ENCODE data around the gene SPEG.
A peak's percentile ranks its signal among the peaks of the same experiment; 100 is the strongest.
"Not testable (repeated sequence)": the region's sequence is repeated elsewhere in the genome, so short reads cannot be mapped to it uniquely, and the experiment has no call there.

Gene SPEG

DNA sequence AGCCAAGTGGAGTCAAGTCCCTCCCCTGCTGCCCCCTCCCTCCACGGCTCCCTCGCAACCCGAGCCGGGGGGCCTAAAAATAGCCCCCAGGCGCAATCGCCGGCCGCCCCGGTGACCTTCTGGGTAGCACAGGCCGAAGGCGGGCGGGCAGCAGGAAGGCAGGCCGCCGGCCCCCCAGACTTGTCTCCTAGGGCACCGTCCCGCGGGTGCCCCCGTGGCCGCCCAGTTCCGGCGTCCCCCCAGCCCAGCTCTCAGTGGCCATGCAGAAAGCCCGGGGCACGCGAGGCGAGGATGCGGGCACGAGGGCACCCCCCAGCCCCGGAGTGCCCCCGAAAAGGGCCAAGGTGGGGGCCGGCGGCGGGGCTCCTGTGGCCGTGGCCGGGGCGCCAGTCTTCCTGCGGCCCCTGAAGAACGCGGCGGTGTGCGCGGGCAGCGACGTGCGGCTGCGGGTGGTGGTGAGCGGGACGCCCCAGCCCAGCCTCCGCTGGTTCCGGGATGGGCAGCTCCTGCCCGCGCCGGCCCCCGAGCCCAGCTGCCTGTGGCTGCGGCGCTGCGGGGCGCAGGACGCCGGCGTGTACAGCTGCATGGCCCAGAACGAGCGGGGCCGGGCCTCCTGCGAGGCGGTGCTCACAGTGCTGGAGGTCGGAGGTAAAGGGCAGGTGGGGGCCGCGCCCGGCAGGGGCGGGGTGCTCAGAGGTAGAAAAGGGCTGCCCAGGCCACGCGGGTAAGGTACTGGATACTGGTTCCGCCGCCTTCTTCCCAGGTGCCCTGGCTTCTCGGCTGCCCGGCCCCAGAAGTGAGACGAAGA lies at the start of gene SPEG:
Gene SPEG, plus strand, starts transcription at position 126 of the 808 bp plus-strand sequence. Its CDS starts 135 bp downstream, at position 261.
- DNase-seq (ENCODE audit: low read depth) = no peak

DNA sequence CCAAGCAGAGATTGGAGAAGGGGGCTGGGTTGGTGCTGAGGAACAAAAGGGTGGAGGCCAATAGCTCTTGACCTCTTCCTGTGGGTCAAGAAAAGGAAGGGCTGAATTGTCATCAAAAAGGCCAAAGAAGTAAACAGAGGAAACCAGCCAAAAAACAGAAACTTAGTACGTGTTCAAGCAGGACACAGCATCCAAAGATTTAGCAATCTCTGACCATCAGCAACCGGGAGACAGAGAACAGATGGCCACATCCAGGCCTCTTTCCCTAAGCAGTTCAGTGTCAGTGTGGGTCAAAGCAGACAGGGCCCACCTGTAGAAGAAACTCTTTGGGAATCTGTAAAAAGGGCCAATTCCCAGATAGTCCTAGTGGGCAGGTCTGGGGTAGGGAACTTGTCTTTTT lies 49.8 kb upstream of the SPEG start:
- DNase-seq (ENCODE audit: low read depth) = no peak

DNA sequence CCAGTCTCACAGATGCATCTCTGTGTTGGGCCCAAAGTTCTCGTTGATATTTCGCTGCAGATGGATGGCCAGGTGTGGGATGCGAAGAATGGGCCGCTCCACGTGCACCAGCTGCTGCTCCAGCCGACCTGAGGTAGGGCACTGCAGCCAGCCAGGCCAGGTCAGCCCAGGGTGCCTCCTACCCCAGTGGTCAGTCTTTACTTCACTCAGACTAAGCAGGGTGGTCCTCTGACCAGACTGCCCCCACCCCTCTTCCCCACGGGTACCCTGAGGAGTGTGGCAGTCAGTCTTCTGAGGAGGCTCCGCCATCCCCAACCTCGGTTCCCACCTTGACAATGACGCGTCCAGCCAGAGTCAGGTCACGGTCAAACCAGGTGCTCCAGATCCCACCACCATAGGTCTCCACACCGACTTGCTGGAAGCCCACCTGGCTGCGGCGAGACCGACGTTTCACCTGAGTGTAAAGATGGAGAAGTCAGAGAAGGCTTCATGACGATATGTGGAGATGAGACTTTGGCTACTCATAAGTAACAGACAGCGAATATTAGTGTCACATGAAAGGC lies 48.6 kb upstream of the SPEG start:
- DNase-seq (ENCODE audit: low read depth) = no peak

DNA sequence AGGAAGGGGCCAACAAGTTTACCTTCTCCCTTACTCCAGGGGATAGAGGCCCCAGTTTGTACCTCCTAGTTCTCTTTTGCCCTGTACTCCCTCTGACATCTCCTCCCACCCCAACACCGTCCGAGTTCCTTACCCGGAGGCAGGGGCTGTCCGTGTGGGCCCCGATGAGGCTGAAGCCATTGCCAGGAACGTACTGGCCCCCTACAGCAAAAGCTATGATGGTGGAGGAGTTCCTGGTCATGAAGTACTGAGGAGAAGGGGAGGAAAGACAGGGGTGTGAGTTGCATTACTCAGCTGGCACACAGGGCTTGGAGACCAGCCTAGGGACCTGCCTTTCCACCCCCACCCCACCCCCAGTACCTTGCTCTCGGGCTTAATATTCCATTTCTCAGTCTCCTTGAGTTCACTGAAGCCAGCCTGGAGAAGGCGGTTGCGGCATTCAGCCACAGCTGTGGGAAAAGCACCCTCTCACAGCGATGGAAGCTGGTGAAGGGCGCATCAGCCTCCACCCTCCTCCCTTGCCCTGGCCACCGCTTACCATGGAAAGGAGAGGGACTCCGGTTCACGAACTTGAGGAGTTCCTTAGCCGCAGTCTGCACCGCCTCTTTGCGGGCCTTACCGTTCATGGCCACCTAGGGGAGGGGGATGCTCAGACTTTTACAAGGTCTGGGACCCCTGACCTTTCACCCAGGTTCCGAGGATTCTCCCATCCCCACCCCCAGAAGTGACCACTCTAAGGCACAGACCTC lies 47.9 kb upstream of the SPEG start:
- no peak for DNase-seq (ENCODE audit: low read depth)

DNA sequence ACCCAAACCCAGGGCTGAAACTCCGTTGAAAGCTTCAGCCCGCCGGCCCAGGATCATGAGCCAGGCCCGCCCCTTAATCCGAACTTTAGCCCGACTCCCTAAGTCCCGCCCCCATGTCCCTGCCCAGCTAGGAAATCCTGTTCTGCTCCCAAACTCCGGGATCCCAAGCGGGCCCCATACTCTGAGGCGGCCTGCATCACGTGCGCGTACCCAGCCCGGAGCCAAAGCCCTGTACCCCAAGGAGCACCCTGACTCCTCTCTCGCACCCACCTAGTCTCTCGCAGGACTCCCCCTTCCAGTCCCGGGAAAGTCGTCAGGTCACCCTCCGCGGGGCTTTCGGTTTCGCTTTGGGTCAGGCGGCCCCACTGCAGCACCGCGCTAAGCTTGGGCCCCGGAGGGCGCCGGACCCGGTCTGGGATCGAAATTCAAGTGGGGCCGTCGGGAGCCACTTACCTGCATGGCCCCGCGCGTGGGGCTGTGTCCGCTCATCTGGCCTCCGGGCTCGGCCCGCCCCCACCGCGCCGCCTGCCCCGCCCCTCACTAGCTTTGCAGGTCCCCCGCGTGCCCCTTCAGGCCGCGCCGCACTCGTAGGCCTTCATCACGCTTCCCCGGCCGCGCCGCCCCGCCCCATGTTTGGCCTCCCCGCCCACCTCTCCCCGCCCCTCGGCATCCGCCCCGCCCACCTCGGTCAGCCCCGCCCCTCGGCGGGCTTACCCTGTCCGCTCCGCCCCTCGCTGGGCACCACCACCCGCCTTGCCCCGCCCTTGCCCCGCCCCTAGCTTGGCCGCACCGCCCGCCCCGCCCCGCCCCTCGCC lies 47.1 kb upstream of the SPEG start, which contains the start of gene DNPEP:
Gene DNPEP, minus strand, starts transcription at position 607 of the 815 bp plus-strand sequence. Its CDS starts 118 bp downstream, at position 489.
- DNase-seq (ENCODE audit: low read depth) = peak; percentile 96

DNA sequence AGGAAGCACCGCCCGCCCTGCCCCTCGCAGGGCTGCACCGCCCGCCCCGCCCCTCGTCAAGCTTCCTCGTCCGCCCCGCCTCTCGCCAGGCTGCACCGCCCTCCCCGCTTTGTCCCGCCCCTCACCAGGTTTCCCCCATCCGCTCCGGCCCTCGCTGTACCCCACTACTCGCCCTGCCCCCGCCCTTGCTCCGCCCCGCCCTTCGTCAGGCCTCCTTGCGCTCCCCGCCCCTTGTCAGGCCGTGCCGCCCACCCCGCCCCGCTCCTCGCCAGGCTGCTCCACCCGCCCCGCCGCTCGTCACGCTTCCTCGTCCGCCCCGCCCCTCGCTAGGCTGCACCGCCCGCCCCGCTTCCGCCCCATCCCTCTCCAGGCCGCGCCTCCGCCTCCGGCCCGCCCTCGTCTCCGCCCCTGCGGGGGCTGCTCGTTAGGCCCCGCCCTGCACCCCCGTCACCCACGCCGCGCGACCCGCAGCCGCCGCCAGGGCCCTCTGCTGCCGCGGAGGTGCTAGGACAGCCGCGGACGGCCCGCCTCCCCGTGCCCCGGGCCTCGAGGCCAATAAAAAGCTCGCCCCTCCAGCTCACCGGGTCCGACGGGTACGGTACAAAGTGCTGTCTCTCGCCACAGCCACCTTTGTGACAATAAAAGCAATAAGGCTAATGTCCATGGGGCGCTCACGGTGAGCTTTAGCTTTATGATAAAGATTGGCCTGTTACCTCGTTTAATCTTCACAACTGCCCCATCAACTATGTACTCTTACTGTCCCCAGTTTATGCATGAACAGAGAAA lies 46.3 kb upstream of the SPEG start:
- peak; percentile 99 for DNase-seq (ENCODE audit: low read depth)

DNA sequence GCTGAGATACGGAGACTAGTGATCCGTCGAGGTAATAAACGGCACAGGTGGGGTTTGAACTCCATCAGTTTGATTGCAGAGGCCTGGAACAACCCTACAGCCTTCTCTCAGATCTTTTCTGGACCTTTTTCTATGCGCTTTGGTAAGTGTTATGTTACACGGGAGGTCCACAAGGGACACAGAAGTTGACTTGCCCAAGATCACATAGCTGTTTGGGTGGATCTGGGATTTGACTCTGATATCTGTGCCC lies 45.8 kb upstream of the SPEG start:
- no peak for DNase-seq (ENCODE audit: low read depth)

DNA sequence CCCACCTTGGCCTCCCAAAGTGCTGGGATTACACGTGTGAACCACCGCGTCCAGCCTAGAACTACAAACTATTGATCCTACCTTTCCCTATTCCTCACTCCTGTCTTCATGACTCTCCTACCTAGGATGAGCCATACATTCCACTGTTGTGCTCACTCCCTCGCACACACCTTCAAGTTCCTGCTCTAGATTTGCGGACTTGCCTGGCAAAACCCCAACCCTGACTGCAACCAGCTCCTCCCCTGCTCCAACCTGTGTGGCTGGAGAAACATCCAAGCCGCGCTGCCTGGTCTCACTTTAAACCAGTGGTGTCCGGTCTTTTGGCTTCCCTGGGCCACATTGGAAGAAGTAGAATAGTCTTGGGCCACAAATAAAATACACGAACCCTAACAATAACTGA lies 41.9 kb upstream of the SPEG start:
- no peak for DNase-seq (ENCODE audit: low read depth)

DNA sequence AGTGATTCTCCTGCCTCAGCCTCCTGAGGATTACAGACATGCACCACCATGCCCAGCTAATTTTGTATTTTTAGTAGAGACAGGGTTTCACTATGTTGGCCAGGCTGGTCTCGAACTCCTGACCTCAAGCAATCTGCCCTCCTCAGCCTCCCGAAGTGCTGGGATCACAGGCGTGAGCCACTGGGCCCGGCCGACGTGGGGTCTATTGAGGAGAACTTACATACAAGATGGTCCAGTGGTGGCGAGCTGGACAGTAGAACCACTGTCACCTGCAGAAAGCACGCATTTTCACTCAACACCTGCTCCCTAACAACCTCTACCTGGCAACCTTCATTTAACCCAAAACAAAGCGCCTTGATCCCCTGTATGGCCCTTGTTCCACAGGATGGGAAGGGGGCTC lies 39.6 kb upstream of the SPEG start:
- not testable (repeated sequence) for DNase-seq (ENCODE audit: low read depth)

DNA sequence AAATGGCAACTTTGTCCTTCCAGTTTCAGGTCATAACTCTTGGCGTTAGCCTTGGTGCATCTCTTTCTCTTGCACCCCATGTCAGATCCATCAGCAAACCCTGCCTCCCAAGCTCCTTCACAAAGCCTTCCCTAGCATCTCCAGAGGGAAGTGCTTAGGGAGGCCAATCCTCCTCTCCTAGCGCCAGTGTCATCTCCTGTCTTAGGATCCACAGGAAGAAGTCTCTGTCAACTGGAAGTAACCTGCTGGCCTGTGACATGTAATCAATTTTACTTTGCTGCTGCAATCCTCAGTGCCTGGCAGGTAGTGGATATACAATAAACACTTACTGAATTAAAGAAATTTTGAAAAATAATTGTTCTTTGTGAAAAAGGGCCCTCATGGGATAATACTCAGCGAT lies 39.0 kb upstream of the SPEG start:
- DNase-seq (ENCODE audit: low read depth) = no peak

DNA sequence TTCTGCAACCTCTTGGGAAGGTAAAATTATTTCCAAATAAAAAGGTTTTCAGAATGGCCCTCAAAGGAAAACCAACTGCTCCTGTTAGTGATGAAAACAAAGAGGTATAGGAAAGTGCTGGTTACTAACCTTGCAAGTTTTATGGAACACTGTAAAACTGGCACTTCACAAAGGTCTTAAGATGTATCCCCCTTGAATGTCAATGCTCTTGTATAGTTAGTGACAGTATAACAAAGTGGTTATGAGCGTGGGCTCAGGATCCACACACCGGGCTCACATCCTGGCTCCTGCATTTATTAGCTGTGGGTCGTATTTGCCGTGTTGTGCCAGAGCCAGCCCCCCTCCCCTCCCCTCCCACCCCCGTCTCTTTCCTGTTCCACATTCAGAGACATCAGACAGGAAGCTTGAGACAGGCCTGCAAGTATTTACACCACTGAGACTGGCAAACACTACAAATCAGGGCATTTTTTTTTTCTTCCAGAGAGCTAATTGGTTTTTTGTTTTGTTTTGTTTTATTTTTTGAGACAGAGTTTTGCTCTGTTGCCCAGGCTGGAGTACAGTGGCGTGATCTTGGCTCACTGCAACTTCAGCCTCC lies 37.7 kb upstream of the SPEG start:
- no peak for DNase-seq (ENCODE audit: low read depth)

DNA sequence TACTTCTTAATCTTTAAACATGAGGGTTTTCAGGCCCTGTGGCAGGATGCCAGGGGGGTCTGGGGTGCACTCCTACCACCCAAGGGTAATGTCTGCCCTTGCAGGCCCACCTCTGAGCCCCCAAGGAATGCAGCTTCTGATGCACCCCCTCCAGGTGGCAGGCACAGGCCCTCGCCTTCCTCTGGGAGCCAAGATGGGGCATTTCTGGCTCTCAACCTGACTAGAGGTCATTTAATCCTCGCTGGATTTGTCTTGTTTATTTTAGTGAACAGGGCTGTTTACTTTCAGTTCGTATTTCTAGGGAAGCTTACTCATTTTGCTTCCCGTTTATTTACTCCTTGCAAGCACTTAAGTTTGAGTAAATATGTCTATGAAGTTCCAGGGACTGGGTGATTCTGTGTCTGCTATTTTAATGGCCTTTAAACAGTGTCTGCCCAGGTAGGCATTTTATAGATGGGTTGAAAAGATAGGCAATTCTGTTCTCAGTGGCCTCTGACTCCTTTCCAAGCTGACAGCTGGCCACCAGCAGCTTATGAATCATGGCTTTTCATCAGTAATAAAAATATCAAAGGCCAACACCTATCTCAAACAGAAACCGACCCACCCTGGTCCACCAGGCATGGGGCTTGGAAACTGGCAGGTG lies 35.8 kb upstream of the SPEG start:
- DNase-seq (ENCODE audit: low read depth) = no peak

DNA sequence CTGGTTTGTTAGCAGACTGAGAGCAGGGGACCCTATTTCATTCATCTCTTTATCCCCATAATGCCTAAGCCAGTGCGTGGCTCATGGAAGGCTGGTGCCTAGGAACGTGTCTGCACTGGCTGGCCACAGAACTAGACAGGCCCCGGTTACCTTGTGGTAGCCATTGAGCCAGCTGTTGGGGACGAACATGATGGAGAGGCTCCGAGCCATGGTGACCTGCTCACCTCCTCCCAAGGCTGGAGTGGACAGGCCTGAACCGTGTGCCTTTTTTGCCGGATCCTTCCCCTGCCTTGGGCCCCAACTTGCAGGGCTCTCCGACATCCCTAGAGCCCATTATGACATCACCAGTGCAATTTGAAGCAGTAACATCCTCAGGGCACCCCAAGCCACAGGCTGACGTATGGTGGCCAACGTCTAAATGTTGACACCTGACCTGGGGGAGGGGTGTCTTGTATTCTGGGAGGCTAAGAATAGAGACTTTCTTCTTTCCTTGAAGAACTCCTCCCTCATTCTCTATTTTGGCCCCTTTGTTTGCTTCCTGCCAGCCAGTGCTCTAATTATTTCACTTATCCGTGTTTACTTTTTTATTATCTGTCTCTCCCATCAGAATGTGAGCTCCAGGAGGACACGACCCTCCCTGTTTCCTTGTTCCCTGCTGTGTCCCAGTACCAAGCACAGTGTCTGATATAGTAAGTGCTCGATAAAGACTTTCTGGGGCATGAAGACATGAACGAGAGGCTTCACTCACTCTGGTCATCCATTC lies 34.7 kb upstream of the SPEG start:
- DNase-seq (ENCODE audit: low read depth) = no peak

DNA sequence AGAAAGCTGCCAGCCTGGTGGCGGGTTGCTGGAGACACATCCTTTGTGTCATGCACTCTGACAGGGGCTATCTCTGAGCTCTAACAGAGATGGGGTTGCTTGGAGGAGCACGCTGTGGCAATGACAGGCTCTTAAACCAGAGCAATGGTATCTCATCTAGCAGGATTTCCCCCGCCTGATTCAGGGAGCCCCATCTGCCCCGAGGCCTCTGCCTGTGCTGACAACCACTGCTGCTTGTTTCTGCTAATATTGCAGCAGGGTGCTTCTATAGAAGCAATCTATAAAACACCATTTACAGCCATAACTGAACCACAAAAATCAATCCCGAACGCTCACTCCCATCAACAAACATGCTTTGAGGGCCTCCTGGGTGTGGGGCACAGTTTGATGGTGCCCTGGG lies 34.1 kb upstream of the SPEG start:
- no peak for DNase-seq (ENCODE audit: low read depth)

DNA sequence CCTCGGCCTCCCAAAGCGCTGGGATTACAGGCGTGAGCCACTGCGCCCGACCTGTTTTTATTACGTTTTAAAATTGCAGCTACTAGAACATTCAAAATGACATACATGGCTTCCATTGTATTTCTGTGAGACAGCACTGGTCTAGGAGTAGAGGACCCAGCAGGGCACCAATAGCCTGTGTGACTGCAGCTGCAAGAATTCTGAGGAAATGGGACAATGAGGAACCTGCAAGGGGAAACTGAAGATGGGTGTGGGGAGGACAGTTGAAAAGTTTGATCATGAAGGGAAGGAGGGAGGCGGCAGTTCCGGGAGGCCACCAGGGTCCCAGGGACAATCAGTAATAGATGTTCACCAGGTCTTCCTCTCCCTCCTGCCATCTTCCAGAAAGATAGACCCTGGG lies 33.0 kb upstream of the SPEG start:
- no peak for DNase-seq (ENCODE audit: low read depth)

DNA sequence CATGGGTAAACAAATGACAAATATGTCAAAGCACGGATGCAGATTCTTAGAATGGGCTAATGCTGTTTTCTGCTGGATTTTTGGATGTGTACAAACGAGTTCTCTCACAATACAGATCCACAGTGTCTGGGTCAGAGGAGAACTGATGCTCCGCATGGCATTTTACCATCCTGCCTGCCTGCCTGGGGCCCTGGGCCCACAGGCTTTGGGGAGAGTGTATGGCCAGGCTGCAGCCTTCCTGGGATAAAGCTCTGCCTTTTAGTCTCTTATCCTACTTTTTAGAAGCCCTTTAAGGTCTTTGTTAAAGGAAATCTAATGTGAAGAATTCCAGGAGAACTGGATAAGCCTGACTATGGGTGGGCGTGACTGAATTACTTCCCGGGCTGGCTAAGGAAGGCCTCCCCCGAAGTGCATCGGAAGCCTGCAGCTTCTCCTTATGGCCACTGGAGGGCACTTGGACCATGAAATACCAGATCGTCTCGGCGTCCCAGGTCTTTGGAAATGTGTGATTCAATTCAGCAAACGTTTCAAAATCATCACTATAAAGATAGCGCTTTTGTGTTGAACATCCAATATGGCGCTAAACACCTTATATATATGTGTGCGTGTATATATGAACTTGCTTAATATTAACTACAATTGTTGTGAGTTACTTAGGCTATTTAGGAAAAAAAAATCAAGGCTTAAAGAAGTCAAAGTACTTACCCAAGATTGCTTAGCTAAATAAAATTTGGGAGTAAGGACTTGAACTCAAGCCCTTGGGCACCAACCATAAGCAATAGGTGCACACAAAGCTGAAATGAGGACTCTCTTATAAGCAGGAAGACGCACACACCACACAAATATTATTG lies 31.8 kb upstream of the SPEG start:
- DNase-seq (ENCODE audit: low read depth) = peak; percentile 20

DNA sequence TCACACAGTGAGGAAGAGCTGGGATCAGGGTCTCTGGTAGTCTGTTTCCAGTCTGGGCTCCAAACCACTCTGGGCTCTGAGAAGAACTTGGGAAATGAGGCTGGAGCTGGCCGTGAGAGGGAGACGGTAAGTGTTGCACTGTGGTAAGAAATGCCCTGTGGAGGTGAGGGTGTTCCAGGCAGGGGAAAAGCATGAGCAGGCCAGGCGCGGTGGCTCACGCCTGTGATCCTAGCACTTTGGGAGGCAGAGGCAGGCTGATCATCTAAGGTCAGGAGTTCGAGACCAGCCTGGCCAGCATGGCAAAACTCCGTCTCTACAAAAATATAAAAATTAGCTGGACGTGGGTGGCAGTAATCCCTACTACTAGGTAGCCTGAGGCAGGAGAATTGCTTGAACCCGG lies 30.8 kb upstream of the SPEG start:
- DNase-seq (ENCODE audit: low read depth) = no peak

DNA sequence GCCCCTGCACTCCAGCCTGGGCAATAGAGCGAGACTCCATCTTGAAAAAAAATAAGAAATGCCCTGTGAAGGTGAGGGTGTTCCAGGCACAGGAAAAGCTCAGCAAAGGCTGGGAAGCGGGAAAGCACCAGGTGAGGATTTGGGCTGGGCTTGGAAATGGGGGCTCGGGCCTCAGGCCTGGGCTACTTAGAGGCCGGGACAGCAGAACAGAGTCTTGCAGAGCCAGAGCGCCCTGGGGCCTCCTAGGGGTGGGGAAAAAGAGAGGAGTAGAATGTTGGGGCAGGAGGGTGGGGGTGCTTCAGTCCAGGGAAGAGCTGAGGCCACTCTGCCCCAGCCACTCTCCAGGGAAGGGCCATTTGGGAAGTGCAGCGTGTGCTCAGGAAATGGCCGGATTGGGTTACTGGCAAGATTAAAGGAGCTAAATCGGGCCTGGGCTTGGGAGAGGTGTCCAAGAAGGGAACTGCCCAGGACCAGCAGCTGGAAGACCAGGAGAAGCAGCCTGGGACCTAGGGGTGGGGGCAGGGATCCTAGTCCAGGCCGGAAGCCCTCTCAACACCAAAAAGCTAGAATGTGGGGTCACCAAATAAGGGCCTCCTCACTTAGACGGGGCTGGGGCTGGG lies 30.2 kb upstream of the SPEG start:
- DNase-seq (ENCODE audit: low read depth) = no peak

DNA sequence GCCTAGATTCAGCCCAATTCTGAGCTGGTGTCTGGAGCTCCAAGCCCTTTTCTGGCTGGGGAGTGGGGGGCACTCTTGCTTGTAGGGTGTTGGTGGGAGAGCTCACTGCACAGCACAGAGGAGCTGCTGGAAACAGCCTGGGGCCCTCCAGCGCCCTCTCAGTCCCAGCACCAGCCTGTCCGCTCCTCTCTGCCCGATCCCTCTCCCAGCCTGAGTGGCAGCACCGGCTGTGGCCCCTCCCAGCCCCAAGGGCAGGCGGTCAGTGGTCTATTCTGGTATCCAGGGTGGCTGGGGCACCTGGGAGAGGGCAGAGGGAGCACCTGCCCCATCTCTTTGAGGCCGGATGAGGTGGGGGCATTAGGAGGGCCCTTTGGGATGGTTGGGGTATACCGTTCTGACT lies 29.7 kb upstream of the SPEG start:
- no peak for DNase-seq (ENCODE audit: low read depth)
